GM13976 (cell line): ENCODE results near the gene THADA.

Experiments
- DNase-seq: peaks from one replicate; pipeline ENCODE4 v3.0.0; 2012; ENCODE audit warnings: low spot score
- in situ Hi-C: fragments of 300-500 bp; cut with MboI; formaldehyde crosslinking; loops from one replicate; pipeline ENCODE4 v1.12.0; 2022; ENCODE audit warnings: low sequenced_read_pairs, mixed read lengths, inconsistent platforms; ENCODE audit not compliant: unreplicated experiment
- TF ChIP-seq, protein P1 (sequence below): IDR thresholded peaks from 2 replicates; pipeline ENCODE4 v1.5.1; 2012; ENCODE audit warnings: borderline replicate concordance, mild to moderate bottlenecking; ENCODE audit not compliant: insufficient read depth; ENCODE audit errors: extremely low read depth, missing control alignments, control extremely low read depth

The THADA gene

DNA sequence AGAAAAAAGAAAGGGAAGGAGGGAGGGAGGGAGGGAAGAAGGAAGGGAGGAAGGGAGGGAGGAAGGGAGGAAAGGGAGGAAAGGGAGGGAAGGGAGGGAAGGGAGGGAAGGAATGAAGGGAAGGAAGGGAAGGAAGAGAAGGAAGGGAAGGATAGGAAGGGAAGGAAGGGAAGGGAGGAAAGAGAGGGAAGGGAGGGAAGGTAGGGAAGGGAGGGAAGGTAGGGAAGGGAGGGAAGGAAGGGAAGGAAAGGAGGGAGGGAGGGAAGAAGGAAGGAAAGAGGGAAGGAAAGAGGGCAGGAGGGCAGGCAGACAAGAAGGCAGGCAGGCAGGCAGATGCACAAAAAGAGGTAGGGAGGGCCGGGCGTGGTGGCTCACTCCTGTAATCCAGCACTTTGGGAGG lies 74.9 kb downstream of the THADA start:
- in situ Hi-C loops = no loop called here
- no peak for DNase-seq
- TF ChIP-seq, protein P1, sequence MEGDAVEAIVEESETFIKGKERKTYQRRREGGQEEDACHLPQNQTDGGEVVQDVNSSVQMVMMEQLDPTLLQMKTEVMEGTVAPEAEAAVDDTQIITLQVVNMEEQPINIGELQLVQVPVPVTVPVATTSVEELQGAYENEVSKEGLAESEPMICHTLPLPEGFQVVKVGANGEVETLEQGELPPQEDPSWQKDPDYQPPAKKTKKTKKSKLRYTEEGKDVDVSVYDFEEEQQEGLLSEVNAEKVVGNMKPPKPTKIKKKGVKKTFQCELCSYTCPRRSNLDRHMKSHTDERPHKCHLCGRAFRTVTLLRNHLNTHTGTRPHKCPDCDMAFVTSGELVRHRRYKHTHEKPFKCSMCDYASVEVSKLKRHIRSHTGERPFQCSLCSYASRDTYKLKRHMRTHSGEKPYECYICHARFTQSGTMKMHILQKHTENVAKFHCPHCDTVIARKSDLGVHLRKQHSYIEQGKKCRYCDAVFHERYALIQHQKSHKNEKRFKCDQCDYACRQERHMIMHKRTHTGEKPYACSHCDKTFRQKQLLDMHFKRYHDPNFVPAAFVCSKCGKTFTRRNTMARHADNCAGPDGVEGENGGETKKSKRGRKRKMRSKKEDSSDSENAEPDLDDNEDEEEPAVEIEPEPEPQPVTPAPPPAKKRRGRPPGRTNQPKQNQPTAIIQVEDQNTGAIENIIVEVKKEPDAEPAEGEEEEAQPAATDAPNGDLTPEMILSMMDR = no peak

DNA sequence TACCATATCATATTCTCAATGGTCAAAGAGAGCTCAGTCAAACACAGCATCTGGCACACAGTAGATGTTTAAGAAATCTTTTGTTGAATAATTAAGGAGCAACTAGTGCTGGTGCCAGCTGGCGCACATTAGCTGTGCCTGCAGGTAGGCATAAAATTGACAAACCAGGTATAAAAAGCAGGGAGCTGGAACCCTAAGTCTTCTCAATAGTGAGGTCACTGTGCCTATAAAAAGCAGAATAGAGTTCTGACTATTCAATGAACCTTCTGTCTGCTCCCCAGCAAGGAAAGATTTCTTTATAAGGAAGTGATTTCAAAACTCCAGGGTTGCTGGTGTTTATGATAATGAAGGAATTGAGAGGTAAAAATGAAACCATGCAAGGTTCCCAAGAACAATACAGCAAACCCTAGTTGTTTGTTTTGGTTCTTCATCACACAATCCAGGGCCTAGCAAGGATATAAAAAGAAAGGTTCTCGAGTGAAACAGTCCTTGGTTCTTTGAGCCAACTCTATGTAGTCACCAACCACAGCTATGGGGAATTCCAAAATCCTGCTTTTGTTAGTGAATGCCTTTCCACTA lies 76.1 kb downstream of the THADA start:
- DNase-seq = no peak
- TF ChIP-seq, protein P1 = no peak
- in situ Hi-C loops = no loop called here

DNA sequence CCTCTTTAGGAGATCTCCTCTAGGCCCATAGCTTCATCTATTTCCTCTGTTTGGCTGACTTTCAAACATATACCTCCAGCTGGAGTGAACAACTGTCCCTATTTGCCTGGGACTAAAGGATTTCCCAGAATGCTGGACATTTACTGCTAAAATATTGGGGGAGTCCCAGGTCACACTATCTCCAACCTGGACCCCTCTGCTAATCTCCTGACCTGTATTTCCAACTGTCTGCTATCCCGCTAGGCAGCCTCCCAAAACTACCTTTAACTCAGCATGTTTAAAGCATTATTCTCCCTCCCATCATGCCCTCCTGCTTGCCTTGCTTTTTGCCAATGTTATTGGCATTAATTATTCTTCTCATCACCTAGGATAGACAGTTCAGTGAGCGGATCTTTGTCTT lies 77.1 kb downstream of the THADA start:
- TF ChIP-seq, protein P1 = no peak
- DNase-seq = no peak
- in situ Hi-C loops = no loop called here

DNA sequence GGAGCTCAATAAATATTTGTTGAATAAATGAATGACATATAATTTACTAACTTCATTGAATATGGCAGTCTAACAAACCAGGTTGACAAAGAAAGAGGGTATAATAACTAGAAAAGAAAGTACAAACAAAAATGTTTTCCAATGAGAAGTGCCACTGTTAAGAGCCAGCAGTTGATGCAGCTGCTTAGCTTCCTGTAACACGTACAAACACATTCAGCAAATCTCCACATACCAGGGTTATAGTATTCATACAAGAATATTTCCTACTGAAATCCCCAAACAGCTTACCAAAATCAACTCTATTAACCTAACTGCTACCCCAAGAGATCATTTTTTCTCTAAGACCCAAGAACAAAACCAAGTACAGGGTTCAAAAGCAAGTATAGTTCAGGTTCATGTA lies 77.7 kb downstream of the THADA start:
- in situ Hi-C loops = no loop called here
- TF ChIP-seq, protein P1 = no peak
- no peak for DNase-seq

DNA sequence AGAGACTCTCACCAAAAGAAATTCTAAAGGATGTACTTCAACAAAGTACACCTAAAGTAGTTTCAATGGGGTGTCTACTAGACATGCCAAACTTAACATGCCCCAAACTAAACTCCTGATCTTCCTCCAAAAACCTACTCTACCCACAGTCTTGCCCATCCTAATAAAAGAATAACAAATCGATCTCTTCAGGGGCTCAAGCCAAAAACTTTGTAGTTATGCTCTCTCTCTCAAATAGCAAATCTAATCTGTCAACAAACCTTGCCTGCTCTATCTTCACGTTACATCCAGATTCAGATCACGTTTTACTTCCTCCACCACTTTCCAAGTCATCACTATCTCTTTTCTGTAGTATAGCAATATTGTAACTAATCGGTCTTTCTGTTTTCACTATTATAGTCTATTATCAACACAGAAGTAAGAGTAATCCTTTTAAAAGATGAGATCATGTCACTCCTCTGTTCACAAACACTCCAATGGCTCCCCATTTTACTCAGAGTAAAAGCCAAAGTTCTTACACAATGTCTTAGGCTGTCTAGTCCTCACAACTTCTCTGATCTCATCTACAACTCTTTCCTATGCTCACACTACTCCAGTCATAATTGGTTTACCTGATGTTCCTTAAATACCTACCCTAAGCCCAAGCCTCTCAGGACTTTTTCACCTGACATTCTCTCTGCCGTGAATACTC lies 79.9 kb downstream of the THADA start:
- no peak for DNase-seq
- in situ Hi-C loops = no loop called here
- TF ChIP-seq, protein P1 = no peak

DNA sequence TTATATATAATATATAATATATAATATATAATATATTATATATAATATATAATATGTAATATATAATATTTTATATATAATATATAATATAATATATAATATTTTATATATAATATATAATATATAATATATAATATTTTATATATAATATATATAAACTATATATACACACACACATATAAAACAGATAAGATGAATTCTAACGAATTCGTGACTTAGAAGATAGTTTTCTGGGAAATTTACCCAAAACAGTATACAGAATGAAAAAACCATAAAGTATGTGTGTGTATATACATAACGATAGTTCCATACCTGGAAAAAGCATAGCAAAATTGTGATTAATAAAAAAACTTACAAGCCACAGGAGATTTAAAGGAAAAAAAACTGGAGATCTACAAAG lies 80.6 kb downstream of the THADA start:
- in situ Hi-C loops = no loop called here
- TF ChIP-seq, protein P1 = no peak
- DNase-seq = no peak

DNA sequence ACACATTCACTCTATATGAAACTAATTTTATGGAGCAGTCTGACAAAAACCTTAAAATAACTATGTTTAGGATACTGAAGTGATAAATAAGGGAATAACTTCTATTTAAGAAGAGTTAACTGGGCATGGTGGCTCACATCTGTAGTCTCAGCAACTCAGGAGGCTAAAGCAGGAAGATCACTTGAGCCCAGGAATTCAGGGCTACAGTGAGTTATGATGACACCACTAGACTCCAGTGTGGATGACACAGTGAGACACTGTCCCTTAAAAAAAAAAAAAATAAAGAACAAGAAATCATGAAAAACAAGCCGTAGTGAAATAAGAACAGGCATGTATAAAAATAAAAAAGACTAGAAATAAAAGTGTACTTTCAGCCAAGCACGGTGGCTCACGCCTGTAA lies 82.0 kb downstream of the THADA start:
- in situ Hi-C loops = no loop called here
- TF ChIP-seq, protein P1 = no peak
- DNase-seq = no peak
